Activated CD4-positive, alpha-beta T cell treated with anti-CD3 and anti-CD28 coated beads, Interleukin-2, amount 50 U/mL, for 24 hours (primary cell): ENCODE measurements around the gene STK24.

ENCODE experiments used
- DNase-seq, 2 donors: peaks; one replicate each; pipeline ENCODE4 v3.0.0-alpha.2; 2020; ENCODE audit warnings: low read depth in 1 of 2, low spot score in 1 of 2

The STK24 gene

DNA sequence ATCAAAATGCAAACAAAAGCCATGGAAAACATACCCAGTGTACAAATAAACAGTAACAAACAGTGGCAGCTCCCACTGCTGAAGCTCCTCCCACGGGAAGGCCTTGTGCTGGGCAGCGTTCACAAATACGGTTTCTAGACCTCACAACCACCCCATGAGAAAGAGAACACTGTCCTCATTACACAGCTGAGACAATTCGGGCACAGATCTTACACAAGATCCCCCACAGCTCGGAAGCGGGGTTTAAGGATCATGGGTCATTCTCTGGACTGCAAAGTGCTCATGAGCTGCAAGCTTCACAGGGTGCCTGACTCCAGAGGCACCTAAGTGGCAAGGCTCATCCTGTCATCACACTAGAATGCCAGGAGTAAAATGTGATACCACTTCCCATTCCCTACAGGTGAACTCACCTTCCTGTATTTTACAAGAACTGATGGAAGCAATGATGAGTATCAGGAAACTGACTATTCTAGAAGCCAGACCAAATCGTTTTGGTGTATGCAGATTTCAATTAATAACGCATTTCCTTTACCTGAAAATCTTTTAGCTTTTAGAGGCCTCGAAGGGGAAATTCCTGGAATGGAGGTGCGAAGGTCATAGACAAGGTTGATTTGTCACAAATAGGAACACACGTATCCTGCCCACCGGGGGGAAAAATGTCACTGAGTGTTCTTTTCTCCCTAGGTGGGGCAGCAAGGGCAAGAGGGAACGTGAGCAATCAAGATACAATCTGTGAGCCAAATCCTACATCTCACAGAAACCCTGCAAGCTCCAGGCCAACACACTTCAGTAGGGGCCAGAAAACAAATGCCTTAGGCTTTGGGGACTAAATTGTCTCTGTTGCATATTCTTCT is 41.2 kb downstream of the STK24 start:
- no peak for DNase-seq

DNA sequence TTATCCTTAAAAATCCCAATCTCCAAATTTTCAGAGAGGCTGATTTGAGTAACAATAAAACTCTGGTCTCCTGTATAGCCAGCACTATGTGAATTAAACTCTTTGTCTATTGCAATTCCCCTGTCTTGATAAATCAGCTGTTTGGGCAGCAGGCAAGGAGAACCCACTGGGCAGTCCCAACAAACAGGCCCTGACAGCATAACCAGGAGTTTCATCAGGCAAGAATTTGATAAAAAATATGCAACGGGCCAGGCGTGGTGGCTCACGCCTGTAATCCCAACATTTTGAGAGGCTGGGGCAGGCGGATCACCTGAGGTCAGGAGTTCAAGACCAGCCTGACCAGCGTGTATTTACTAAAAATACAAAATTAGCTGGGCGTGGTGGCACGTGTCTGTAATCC is 42.1 kb downstream of the STK24 start:
- no peak for DNase-seq

DNA sequence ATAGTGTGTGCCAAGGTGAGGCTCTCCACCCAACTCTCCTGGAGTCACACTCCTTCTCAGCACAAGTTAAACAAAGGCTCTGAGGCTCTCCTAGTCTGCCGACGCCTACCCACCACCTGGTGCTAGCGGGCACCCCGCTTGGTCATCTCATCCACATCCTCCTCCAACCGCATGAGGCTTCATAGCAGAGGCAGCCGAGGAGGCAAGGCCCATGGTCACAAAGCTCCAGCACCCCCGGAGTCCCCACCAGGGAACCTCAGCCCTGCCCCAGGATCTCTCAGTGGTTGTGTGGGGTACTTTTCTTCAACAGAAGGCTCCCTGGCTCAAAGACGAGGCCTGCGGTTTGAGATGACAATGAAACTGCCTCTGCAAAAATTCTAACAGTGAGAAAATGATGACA is 43.0 kb downstream of the STK24 start:
- no peak for DNase-seq

DNA sequence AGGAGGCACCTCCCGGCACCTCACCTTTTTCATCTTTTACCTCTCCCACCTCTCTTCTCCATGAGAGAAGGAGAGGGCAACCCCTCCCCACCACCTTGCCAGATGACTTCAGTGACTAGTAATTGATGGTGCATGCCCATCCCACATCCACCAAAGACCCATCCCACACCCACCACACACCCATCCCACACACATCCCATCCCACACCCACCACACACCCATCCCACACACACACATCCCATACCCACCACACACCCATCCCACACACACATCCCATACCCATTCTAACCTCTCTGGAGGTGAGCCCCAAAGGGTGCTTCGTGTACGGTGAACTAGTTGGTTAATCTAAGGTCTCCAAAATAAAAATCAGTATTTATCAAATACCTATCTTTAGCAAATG is 44.7 kb downstream of the STK24 start:
- no peak for DNase-seq

DNA sequence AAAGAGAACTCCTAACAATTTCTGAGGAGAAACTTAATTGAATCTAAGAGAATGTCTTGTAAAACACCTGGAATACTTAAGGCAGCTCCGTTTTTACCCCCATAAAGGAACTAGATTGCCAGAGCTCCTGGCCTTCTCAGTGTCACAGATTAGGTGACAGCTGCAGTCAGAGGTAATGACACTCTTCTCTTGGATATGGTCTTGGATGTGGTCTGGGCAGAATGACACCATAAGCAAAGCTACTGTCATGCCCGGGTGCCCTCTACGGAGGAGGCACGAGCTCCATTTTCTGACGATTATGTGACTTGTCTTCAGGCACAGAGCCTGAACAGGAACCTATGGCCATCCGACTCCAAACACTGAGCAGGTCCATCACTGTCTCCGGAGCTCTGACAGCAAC is 46.7 kb downstream of the STK24 start:
- no peak for DNase-seq

DNA sequence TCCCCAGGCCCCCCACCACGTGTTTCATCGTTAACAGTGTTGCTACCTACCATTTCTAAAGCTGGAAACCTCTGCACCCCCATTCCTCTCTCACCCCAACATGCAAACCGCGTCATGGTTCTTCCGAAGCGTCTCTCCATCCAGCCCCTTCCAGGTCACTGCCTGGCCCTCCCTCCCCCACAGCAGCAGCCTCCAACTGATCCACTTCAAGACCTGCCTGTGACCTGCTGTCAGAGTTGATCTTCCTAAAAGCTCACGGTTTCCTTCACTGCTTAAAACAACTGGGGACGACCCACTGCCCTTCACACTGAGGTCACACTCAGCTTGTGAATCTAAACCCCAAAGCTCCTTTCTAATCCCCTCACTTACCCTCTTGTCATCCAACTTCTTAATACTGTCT is 47.7 kb downstream of the STK24 start:
- no peak for DNase-seq

DNA sequence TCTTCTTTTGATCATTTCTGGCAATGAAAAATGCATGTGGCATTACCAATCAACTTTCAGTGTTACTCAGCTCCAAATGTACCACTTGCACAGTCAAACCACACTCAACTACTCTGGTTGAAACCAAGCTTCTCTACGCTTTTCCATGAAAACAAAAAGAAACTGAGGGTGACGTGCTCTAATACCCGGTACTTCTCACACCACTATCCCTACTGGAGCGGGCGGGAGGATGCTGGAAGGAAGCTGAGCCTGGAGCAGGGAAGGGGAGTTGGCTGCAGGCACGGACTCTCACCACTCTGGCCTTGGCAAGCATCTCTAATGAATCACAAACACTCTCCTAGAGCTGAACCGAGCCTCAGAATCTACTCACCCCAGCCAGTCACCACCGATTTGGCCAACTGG is 48.2 kb downstream of the STK24 start:
- DNase-seq = peak in 1 of 2 donors; percentile 21

DNA sequence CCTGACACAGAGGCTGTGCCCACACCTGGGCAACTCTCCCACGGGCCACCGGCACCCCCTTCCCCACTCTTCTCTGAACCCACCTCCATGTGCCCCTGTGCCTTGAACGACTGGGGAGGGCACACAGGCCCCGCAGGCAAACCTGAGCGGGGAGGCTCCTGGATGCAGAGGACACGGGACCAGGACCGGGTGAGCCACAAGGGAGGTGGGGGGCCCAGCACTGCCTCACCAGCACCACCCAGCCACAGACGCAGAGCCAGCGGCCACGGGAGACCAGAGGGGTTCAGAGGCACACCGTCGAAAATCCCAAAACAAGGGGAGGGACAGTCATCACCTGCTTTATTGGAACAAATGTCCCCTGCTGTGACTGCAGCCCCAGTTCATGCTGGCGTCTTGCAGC is 49.4 kb downstream of the STK24 start:
- DNase-seq = no peak

DNA sequence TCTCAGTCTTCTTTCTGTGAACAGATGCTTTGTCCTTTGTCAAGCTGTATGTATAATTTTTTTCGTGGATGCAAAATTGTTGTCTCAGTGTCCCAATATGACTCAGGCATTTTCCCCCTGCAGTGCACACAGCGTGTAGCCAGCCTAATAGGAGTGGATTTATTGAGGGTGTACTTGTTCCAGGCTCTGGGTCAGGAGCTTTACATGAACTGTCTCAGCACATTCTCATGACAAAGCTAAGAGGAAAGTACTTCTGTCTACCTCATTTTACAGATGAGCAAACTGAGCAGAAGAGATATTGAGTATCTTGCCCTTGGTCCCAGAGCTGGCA is 50.8 kb downstream of the STK24 start:
- DNase-seq = no peak

DNA sequence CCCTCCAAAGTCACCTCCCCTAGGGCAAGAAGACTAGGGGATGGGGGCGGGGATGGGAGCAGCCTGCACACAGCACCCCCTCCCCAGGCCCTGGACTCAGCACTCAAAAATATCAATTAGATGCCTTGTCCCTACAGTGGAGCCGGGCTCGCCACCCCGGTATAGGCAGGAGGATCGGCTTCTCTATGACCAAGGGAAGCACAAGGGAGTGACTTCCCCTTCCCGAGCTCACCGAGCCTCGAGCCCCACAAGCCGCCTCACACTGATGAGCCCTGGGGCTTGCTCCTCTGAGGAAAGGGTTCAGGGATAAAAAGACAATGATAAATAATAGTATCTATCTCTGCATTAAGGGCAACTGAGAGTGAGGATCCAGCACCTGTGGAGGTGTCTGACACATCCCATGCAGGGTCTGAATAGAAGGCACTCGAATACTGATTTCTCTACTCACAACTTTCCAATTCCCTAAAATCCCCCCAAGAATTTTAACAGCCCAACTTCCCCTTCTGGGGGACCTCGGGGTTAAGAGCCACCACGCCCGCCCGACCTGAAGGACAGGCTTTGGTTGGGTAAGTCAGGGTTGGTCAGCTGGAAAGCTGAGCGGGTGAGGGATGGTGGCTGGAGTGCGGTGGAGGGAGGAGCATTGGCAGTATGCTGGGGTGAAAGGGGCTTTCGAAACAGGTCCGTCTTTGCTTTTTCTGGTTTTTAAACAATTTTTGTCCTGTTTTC is 51.3 kb downstream of the STK24 start:
- no peak for DNase-seq

DNA sequence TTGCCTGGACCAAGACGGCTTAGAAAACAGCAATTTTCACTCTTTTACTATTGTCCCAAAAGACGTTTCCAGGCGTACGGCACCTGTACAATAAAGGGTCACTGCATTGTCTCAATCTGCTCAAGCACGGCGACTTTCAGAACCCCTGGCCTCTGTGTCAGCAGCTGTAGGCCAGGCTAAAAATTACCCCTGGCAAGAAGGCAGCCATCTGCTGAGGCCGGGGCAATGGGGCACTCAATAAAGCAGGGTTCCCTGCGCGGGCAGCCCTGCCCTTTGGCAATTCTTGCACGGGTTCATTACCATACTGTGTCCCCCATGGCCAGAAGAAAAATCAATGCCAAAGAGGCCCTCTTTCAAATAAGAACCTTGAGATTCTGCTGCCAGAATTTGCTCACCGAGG is 52.1 kb downstream of the STK24 start:
- DNase-seq = no peak

DNA sequence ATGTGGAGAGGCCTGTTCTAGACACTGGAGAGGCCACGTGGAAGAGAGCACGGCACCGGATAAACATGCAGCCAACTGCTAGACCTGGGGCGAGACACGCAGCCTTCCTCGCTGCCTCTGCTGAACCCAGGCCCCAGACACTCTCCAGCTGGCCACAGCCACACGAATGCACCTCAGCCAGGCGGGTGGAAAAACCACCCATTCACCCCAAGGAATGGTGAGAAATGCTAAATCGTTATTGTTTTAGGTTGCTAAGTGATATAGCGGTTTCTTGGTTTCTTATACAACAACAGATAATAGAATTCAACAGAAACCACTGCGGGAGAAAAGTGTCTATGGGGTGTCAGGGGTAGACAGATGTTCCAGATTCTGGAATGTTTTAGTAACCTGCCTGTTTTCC is 52.5 kb downstream of the STK24 start:
- no peak for DNase-seq

DNA sequence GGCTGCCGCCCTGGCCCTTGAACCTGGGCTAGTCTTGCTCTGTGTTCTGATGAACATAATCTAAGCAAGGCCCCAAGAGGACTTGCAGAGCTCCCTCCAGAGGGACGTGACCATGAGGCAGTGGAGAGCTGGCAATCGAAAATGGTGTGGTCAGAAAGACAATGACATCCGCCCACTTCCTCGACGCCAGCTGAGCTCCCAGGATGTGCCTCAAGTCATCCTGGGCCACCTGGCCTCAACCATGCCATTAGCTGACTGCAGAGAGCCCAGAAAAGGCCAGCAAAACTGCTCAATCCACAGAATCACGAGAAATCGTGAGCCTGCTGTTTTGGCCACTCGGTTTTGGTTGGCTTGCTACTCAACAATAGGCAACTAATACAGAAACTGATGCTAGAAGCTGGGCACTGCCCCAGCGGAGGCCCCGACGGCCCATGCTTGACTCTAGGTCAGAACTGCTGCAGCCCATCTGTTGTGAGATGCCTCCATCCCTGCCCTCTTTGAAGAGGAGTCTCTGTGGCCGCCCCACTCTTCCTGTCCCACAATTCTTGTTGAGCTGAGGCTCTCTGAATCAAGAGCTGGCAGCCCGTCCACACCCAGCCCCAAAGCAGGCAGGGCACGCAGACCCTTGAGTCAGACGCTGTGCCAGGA is 53.3 kb downstream of the STK24 start:
- no peak for DNase-seq

DNA sequence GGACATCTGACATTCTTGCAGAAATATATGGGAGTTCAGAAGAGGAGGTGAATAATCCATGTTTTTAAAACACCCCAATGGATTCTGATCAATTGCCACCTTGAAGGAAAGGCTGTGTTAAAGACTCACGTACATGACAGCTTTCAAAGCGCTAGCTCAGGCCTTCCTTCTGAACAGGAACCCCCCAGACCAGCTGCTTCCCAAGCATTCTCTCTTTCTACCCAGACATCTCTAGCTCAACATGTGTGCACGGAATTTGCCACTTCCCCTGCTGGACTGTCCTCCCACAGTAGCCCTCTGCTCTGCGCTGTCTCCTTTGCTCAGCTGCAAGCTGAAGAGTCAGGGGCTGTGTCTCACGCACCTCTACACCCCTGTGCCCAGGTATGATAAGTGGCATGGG is 54.5 kb downstream of the STK24 start:
- no peak for DNase-seq

DNA sequence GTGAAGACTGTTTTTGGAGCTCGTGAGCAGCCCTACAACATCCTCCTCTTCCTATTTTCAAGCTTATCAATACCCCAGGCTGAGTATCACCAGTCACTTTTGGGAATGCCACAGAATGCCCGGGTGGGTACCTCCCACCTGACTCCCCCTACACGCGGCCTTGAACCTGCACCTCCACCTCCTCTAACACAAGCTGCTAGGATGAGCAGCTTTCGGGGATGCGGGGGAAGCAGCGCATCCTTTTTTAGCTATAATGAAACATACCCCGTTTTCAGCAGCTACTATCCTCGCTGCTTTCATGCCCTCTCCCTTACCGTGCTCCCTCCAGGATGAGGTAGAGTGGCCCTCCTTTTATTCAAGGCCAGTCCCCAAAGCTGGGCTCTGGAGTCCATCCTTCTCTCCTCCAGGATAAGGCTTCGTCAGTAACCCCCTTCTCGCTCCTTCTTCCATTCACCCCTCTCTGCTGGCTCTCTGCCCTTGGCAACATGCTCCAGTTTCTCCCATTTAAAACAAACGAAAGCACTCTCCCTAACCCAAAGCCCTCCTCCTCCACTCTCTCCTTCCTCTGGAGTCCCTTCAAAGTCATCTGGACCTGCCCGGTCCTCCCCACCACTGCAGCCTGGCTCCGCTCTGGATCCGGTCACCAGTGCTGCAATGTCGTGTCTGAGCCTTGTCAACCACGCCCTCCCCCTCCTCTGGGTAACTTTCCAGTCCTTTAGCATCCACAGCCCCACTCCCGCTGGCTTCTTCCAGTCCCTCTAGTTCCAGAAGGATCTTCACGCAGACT is 55.3 kb downstream of the STK24 start:
- no peak for DNase-seq

DNA sequence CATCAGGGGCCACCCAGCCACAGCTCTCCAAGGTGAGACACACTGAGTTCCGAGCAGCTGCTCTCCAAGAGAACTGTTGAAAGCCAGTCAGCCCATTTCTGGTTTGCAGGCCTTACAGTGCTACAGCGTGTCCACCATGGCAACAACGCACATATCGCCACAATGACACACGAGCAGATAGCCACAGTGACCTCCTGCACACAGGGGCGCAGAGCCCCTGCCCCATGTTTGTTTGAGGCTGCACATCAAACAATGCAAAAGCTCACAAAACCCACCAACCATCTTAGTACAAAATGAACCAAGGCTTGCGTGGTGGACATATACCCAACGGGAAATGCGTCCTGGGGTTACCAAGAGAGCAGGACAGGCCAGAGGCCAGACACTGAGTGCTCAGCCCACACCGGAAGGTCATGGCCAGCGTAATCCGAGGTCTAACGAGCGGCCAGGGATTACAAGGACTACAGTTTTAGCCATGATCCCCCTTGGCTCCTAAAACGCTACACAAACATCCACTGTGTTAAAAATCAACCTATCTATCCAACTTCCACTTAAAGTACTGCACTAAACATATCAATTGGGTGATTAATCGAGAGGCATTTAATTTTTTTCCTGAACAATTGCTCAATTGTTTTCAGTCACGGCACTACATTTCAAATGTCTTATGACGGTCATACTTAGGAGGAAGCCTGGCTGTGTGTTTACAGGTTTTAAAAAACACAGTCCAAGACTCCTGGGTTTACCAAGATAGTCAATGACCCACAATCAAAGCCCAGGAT is 56.0 kb downstream of the STK24 start:
- DNase-seq = no peak

DNA sequence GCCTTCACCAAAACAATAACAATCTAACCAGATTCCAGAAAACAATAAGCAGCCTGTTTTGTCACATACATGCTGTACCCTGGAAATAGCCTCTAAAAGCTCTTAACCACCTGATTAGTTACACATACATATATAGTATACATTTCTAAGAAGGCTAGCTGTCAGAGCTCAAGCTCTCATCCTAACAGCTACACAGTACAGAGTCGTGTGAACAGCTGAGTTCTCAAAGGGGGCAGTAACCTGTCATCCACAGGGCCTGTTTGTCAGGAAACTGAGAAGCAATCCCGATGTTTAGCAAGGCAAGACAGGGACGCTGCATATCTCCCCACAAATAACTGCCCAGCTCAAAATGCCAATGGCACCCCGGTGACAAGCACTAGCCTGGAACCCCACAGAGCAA is 56.9 kb downstream of the STK24 start:
- no peak for DNase-seq

DNA sequence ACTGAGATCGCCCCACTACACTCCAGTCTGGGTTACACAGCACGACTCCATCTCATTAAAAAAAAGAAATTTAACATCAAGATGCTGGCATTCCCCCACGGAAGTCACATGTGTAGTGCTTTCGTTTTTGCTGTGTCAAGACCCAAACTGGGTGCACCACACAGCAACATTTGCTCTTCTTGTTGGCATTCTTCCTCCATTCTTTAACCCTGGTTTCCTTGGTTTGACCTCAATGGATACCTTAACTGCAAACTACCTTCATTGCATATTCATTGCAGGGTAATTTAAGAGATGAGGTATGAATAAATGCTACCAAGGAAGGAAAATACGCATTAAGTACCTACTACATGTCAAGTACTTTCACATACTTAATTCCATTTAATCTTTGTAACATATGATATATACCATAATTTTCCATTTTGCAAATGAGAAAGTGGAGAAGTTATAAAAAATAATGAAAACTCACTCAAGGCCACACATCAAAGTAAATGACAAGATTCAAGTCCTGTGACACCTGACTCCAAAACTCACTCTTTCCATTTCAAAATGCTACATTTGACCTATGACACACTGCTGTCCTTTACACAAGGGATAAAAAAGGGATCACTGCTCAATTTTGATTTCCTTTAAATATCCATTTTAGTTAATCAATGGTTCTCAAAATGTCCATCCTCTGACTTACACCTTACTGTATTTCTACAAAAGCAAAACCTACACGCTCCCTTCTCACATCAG is 59.2 kb downstream of the STK24 start:
- peak in 1 of 2 donors; percentile 37 for DNase-seq

DNA sequence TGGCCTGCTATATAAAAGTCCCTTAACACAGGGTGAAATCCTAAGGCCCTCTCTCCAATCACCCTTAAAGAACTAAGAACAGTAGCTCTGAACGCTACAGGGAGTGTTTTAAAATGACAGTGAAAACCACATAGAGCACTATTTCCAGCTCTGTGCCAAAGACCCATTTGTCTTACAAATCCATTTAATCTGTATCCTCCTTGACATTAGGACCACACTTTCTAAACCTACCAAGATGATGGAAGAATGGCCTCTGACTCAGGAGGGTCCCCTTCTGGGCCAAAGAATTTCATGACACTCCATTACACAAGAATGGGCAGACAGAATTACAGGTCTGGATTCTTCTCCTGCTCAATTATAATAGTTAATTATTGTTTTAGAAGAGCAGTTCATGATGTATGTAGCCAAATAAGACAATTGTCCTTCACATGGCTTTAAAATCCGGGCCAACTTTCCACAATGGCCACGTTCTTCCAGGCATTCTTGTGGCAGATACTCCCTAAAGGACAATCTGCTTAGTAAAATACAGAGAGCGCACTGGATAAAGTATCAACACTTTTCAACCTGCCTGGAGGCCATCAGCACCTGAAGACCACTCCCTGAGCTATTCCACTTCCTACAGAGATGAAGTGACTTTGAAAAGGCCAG is 61.0 kb downstream of the STK24 start:
- DNase-seq = no peak

DNA sequence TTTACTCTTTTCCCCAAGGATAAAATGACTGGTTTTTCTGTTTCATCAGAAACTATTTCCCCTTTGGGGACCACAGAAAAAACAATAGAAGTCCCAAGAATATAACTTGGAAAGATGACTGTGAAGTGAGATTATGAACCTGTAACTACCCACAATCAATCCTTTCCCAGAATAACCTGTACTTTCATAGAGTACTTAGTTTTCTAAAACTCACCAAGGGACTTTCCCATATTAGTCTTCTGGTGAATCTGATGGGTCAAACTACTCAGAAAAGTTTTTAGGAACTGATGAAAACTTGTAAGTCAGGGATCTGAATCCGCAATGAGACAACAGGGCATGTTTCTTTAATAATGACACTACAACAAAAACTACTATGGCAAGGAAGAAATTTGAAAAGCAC is 62.6 kb downstream of the STK24 start:
- DNase-seq = no peak
